ENCODE results near the gene ABCC4.

ABCC4 gene

GRCh38 chr13:94984958-94985357, 316.3 kb downstream of the ABCC4 start:
- DNase-seq, result no peak

- DNase-seq, result no peak
These were observed 322.7 kb downstream of the ABCC4 start for GRCh38 chr13:94978516-94978915.

GRCh38 chr13:94974015-94974951, 327.0 kb downstream of the ABCC4 start:
- no peak for DNase-seq

GRCh38 chr13:94972262-94972661, 329.0 kb downstream of the ABCC4 start:
- no peak for DNase-seq

Measured in NCI-H1436 (cell line).